Astrocyte of the hippocampus (primary cell): ENCODE results near the gene CCDC188.

Source experiments
- DNase-seq: peaks from one replicate; pipeline ENCODE4 v3.0.0; 2011; ENCODE audit warnings: low read depth, low spot score

CCDC188 gene

DNA sequence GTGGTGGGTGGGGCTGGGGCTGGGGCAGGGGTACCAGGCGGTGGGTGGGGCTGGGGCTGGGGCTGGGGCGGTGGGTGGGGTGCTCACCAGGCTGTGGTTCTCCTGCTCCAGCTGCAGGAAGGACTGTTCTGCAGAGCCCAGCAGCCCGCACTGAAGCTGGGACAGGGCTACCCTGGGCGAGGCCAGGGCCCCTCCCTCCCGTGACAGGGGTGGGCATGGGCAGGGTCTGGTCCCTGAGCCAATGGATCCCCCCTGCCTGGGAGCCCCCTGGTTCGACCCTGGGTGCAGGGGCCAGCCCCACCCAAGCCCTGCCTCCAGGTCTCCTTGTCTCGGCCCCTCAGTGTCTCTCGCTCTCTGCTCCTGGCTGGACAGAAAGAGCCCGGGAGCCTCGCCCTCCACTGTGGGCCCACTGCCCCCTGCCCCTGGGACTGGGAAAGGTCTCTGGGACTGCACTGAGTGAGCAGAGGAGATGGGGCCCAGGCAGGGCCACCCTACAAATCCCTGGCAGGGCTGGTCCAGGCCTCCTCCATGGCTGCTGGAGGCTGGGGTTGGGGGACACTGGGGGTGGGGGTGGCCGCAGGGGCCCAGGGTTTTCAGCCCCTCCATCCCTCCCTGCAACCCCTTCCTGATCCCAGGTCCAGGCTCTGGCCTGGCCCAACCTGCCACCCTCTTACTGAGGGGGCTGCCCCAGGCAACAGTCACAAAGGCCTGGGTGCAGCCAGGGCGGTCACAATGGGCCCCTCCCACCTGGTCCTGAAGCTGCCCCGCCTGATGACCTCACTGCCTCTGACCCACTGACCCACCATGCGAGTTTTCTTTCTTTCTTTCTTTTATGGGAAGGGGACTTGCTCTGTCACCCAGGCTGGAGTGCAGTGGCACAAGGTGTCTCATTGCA lies at the start of gene CCDC188:
Gene CCDC188 (minus strand): TSS at position 675 of the 895 bp plus-strand sequence. CDS start 69 bp downstream, at position 606.
- no peak for DNase-seq

DNA sequence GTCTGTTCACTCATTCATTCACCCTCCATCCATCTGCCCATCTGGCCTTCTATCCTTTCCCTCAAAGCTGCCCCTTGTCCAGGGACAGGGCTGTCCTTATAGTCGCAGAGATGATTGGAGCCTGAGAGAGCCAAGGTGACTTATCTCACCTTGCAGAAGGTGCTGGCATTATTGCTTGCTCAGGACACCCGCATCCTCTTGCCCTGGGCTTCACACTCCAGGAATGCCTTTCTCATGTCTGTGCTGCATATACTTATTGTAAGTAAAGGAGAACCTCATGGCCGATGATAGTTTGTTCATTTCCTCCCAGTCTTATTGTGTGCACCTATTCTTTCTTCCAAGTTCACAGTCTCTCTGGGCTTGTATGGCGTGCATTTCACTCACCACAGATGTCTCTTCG lies 49.1 kb upstream of the CCDC188 start:
- no peak for DNase-seq

DNA sequence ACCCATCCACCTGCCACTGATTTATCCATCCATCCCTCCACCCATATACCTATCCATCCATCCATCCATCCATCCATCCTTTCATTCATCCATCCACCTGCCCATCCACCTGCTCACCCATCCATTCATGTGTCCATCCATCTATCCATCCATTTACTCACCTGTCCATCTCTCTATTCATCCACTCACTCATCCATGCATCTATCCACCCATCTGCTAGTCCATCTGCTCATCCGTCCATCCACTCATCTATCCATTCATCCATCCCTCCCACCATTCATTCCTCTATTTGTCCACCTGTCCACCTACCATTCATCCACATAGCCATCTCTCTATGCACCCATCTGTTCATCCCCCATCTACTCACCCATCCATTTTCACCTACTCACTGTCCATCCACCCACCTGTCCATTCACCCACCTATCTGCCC lies 48.6 kb upstream of the CCDC188 start:
- DNase-seq: no peak

DNA sequence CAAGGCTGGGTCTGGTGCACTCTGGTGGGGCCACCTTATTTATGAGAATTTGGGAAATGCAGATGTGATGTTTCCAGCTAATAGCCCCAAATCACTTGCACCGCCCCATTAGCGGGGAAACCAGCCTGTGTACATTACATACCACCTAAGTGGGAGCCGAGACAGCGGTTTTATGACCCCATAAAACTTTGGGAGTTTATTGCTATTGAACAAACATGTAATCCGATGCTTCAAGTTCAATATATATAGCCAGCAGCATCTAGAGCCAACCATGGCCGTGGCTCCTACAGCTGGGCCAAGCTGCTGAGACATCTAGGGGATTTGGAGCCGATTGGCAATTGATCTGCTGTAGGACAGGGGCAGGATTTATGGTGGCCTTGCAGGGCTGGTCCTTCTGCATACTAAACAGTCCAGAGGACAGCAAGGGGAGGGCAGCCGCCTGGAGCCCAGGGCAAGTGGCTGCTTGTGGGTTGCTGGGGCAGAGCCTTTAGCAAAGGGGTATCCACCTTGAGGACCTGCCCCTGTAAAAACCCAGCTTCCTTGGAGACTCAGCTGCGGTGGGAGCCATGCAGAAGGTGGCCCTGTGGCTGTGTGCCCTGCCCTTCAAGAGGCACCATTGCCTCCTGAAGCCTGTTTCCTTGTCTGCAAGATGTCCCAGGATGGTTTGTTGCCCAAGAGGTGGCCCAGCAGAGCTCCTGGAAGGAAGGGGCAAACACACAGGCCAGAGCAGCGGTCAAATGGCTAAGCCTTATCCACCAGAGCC lies 47.9 kb upstream of the CCDC188 start:
- DNase-seq: no peak

DNA sequence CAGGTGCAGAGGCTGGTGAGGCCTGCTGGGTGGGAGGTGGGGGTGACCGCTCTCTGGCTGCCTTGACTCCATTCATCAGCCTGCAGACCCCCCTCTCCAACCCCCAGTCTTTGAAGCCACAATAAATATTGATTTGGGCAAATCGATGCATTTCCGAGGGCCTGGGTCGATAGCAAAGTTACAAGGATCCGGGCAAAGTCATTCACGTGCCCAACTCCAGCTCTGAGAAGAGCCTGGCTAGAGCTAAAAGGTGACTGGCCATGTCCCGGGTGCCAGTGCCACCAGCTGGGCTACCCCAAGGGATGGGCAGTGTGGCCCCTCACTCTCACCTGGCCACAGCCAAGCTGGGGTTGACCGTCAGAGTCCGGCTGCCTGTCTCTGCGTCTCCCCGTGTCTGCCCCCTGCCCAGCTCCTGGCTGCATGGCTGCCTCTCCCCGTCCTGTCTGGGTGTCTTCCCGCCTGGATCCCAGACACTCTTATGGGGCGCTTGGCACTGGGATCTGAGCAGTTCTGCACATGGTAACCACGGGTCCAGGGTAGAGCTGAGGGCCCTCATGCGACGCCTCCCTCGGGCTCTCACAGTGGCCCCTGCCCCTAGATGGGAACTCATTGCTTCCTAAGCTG lies 46.7 kb upstream of the CCDC188 start:
- DNase-seq: no peak

DNA sequence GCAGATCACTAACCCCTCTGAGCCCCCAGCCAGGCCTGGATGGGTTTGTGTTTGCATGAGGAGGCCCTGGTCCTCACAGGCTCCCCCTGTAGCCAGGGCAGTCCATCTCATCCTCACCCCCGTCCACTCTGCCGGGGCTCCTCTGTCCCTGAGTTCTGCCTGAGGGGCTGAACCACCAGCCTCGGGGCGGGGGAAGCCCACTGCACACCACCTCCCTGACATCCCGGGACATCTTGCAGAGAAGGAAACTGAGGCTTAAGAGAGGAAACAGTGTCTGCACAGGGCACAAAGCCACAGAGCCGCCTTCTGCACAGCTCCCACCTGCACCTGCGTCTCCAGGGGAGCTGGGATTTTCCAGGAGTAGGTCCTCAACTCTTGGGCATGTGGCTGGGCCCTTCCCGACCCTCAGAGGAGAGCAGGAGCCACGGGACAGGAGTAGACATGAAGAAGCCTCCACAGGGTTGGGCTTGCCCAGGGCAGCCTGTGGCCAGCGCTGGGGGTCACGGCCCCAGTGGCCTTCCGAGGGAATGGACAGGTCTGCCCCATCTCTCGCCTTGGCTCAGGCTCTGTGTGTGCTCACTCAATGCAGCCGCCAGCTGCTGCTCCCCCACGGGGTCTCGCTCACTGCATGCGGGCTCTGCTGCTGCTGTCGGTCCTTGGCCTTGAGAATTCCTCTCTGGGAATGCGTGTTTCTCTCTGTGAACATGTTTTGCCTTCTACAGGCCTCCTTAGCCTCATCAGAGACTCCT lies 45.4 kb upstream of the CCDC188 start:
- DNase-seq: no peak

DNA sequence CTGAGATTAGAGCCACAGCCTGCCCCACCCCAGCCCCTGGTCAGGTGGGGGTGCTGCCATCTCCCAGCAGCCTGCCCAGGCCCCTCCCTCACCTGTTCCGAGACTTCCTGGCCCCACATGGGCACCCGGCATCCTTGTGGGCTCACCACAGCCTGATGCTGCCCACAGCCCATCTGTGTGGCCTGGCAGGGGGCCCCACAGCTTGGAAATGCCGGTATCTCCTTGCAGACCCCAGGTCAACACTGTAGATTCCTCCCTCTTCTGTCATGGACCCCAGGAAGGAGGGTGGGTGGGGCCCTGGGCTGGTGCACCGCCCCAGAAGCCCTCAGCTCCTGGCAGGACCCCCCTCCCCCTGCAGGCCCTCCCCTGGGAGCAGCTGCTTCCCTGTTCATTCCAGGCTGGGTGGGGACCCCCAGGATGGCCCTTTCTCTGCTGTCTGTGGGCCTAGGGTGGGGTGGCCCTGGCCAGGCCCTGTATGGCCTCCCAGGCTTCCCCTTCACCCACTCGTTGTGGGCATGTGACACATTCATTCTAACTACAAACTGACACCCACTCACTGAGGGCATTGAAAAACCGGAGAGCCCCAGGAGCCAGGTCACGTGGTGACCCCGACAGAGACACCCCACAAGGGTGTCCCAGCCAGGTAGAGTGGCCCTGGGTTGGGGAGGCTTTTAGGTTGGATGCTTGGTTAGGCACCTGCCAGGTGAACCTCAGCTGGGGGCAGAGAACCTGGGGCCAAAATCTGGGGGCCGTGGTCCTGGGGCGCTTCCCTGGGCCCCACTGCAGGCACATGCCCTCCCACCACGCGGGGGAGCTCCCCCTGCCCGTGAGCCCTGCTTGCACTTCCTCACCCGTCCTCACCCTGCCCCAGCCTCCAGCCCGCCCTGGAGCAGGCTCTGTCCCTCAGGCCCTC lies 44.1 kb upstream of the CCDC188 start:
- no peak for DNase-seq

DNA sequence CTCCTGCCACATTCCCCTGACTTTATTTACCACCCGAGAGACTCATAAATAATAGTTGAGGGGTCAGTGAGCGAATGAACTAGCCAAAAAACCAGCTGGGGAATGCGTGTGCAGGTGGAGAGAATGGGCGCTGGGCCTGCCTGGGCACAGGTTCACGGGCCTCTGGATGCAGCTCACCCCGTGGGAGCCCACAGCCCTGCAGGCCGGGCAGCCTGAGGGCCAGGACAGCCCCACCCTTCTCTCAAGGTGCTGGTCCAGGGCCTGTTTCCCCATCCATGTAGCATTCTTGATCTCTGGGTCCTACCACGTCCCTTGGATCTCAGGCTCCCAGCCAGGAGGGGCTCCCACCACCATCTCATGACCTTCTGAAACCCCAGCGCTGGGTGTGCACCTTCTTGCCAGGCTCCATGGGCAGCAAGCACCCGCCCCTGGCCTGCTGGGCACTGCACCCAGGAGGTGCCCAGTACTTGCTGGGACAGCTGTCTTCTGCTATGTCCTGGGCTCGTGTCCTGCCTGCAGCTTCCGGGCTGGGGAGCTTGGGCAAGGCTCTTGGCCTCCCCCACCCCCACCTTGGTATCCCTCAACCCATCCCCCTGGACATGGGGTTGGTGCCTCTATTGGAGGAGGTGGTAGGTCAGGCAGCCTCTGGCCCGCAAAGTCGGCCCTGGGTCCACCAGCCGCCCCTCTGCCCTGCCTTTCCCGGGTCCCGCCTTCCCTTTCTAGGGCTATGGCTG lies 43.1 kb upstream of the CCDC188 start:
- no peak for DNase-seq

DNA sequence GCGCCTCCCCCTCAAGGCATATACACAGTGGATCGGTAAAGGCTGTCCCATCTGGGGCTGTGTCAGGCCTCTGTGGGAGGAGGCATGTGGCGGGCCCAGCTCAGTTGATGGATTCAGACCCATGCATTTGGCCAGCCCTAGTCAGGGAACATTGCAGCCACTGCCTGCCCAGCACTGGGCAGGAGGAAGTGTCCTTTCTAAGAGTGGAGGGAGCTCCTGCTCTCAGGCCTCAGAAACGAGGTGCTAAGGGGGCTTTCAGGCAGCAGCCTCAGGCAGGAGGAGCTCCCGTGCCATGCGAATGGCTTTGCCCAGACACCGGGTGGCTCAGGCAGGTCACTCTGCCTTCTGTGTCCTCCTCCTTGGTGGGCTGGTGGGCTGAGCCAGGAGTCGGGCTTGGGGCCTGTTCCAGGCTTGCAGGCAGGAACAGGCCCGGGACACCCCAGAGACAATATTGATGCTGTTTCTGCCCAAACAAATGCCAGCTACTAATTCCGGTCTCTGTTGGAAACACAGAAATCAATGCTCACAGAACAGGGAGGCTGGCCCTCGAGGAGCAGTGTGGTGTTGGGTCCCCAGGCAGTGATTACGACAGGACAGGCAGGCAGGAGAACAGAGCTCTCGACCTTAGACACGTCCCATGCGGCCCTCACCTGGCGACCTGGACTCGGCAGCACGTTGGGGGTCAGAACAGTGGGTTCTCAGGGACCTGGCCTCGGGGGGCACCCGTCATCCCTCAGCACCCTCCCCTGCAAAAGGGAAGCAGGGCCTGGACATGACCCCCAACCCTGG lies 42.3 kb upstream of the CCDC188 start:
- no peak for DNase-seq

DNA sequence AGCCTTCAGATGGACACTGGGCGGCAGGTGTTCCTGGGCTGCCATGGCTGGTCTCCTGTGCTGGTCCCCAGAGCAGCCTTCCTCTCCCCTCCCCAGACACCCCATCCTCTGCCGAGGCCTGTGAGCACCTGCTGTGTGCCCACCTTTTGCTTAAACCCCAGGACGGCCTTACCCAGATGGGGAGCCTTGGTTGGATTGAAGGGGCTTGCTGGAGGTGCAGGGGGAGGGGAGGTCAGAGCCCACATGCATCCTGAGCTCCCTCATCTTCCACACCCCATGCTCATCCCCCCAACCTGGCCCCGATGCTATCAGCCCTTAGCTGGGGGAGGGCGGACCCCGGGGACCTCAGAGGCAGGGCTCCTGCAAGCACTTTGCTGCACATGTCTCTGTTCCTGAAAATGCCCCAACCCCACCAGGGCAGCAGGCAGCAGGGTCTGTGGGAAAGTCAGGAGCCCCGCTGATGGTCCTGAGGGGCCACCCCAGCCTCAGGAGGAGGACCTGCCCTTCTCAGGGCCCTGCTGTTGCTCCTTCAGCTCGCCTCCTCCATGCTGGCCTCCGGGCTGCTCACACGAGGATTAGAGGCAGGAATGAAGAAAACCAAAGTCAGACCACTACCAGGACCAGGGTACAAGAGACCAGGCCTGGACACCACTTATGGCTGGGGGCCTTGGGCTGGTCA lies 41.6 kb upstream of the CCDC188 start:
- no peak for DNase-seq

DNA sequence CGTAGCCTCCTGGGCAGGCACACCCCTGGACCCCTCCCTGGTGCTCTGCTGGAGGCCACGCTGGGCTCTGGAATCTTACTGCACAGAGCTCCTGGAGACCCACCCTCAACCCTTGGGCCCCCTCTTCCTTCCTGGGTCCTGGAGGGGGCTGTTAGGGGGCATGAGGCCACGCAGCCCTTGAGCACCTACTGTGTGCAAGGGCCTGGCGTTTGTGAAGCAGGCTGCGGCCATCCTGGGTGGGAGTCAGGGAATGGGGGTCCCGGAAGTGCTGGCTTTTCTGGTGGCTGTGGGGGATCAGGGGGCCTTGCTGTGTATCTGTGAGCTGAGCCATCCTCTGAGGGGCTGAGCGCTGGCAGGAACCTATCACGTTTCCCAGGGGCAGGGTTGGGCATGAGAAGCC lies 40.9 kb upstream of the CCDC188 start:
- no peak for DNase-seq

DNA sequence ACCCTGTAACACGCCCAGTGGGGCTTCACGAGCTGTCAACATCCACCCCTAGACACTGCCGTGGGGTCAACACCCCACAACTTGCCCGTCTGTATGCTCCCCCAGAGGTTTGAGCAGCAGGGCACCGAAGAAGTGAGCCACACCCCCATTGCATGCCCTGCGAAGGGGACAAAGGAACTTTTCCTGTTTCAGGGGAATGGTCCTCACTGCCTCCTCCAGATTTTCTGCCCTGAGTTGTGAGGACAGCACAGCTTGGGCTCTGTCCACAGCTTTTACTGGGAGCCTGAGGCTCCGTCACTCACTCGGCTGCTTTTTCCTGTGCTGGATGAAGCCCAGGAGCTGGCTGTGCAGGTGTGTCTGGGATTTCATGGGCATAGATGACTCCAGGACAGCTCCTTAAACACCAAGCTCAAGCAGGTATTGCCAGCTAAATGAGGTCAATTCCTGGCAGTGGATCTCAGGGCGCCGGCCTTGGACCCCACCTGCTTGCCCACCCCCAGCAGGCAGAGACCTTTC lies 40.2 kb upstream of the CCDC188 start:
- DNase-seq: no peak

DNA sequence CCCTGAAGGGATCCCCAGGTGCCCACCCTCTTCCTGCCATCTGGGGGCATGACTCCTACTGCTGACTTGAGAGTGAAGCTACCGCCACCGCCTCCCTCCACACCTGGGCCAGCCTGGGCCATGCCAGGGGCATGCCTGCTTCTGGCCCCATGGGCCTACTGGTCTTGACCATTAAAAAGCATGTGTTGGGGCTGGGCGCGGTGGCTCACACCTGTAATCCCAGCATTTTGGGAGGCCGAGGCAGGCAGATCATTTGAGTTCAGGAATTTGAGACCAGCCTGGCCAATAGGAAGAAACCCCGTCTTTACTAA lies 37.7 kb upstream of the CCDC188 start:
- DNase-seq: no peak

DNA sequence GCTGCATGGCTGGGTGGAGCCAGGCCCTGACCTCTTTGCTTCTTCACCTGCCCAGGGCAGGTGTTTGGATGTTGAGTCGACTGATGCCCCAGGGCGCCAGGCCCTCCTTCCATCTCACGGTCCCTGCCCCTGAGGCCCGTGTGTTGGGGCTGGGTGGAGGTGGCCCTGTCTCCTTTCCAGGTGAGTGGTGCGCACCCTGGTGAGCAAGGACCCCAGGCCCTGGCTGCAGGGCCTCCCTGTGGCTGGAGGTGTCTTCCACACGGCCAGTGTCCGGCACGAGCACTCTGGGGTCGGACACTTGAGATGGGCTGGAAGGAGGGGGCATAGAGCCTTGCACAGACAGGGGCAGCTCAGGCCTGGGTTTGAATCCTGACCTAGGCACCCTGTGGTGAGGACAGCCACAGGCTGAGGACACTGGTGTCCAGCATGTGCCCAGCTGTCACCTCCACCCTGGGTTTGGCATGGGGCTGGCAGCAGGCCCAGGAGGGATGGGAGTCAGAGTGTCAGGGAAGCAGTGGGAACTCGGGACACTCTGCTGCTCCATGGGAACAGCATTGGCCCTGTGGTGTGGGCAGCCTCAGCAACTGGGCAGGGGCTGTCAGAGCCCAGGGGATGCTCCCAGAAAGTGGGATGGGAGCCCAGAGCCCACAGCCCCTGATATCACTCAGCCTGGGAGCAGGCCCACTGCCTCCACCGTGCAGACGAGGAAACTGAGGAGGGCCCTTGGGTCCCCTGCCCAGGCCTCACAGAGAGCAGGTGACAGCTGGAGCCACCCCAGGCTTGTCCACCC lies 37.1 kb upstream of the CCDC188 start:
- DNase-seq: no peak

DNA sequence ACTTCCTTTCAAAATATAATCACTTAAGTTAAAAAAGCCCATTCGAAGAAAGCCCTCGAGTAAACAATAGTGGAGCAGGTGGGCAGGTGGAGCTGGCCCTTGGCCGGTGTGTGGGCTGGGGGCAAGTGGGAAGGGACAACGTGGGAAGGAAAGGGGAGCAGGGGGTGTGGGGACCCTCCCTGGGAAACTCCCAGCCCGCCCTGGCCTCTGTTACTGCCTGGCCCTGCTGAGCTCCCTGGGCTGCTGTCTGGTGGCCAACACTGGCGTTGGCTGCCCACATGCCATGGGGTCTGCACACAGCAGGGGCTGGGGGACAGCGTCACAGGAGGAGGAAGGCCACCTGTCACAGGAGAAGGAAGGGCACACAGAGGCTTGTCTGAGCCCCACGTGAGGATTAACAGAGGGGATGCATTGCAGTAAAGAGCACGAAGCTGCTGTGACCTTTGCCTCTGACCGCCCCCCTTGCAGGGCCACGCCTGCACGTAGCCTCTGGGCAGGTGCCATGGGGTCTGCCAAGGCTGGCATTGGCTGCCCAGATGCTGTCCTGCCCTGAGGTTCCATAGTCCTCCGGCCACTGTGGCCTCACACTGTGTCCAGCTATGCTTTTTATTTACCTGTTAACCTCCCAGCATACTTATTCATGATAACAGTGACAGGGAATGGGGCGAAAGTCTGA lies 36.2 kb upstream of the CCDC188 start:
- no peak for DNase-seq

DNA sequence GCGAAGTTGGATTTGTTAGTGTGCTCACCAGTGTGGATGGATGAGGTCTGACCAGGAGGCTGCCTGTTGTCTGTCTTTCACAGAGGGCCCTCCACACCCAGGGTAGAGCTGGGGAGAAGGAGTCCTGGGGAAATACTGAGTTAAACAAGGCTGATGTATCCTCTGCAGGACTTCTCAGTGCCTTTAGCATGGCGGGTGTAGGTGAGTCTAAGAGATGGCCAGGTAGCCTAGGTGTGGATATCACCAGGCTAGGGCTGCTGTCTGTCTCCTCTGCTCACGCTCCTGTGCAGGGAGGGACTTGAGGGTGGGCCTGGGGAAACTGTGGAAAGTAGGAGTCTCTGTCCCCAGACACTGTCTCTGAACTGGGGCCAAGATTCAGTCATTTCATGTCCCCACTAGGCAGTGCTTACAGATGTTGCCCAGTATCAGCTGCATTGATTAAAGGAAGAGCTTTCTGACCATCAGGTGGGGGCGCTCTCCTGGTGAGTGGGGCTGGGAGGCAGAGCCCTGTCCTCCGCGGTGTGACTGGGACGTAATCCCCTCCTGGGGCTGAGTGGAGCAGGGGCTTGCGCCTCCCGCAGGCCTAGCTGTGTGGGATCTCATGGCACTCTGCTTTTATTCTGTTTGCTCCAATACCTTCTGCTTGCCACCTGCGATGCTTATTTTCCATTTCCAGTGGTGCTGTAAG lies 35.5 kb upstream of the CCDC188 start:
- no peak for DNase-seq
